GM12892 (cell line): ENCODE measurements around the gene ALOX15B.

Experiments used
- DNase-seq: peaks from one replicate; pipeline ENCODE4 v3.0.0; 2011; ENCODE audit not compliant: insufficient read length
- FAIRE-seq: peaks from 2 replicates; lab custom pipeline; 2011; peaks lifted over from hg19 to GRCh38; lab: Jason Lieb, UNC
- POLR2A ChIP-seq: IDR thresholded peaks from 2 replicates; pipeline ENCODE4 v1.6.1; 2011; ENCODE audit warnings: low read depth, low read length, control low read depth
- POLR2AphosphoS5 ChIP-seq: IDR thresholded peaks from 2 replicates; pipeline ENCODE4 v1.6.1; 2011; ENCODE audit warnings: low read depth, low read length, control low read depth
- TAF1 ChIP-seq: IDR thresholded peaks from 2 replicates; pipeline ENCODE4 v1.6.1; 2011; ENCODE audit warnings: low read depth, mild to moderate bottlenecking, control low read depth, low read length, borderline replicate concordance

Gene ALOX15B

DNA sequence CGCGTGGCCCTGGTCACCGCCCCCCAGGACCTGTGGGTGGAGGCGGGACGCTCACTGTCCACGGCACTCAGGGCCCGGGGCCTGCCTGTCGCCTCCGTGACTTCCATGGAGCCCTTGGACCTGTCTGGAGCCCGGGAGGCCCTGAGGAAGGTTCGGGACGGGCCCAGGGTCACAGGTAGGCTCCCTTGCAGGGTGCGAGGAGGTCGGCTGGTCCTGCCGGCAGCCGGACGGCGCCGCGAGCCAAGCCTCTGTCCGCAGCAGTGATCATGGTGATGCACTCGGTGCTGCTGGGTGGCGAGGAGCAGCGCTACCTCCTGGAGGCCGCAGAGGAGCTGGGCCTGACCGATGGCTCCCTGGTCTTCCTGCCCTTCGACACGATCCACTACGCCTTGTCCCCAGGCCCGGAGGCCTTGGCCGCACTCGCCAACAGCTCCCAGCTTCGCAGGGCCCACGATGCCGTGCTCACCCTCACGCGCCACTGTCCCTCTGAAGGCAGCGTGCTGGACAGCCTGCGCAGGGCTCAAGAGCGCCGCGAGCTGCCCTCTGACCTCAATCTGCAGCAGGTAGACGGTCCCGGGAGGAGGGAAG is 35.2 kb upstream of the ALOX15B start:
- TF ChIP-seq POLR2A (no peak), TAF1 (no peak), POLR2AphosphoS5 (no peak)
- no peak for FAIRE-seq
- DNase-seq = no peak

DNA sequence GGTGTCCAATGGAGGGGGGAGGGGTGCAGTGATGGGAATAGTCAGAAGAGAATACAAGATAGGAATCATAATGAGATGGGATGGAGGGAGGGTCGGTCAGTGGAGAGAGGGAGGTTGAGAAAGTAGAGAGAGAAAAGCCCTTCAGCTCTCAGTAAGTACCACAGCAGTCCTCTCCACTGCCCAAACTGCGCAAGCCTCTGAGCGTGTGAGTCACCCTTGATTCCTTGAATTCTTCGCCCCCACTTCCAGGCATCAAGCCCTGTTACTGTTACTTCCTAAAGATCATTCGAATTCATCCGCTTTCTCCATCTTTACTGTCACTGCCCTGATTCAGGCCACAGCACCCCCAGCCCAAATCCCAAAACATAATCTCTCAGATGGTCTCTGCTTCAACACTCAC is 34.0 kb upstream of the ALOX15B start:
- no peak for FAIRE-seq
- DNase-seq = no peak
- TF ChIP-seq POLR2AphosphoS5 (no peak), TAF1 (no peak), POLR2A (no peak)

- no peak for TF ChIP-seq TAF1
- TF ChIP-seq POLR2AphosphoS5 = no peak
- no peak for TF ChIP-seq POLR2A
- FAIRE-seq = no peak
- DNase-seq = no peak
Measured at GRCh38 chr17:8005357-8005756, 33.5 kb upstream of the ALOX15B start.

DNA sequence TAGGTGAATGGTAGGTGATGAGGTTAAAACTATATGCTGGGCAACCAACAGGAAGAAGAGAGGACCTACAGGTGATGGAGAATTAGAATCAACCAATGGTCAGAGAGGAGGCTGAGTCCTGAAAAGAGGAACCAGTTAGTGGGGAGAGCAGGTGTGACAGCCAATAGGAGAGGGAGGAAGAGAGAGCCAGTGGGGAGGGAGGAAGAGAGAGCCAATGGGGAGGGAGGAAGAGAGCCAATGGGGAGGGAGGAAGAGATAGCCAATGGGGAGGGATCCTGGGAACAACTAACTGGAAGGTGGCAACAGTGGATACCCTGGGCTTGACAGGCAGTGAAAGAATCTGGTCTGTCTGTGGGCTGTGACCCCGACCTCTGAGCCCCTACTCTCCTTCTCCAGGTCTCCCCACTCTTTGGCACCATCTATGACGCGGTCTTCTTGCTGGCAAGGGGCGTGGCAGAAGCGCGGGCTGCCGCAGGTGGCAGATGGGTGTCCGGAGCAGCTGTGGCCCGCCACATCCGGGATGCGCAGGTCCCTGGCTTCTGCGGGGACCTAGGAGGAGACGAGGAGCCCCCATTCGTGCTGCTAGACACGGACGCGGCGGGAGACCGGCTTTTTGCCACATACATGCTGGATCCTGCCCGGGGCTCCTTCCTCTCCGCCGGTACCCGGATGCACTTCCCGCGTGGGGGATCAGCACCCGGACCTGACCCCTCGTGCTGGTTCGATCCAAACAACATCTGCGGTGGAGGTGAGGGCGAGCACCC is 32.7 kb upstream of the ALOX15B start:
- TF ChIP-seq POLR2AphosphoS5 = no peak
- TF ChIP-seq POLR2A = no peak
- no peak for TF ChIP-seq TAF1
- FAIRE-seq (no peak), DNase-seq (no peak)

DNA sequence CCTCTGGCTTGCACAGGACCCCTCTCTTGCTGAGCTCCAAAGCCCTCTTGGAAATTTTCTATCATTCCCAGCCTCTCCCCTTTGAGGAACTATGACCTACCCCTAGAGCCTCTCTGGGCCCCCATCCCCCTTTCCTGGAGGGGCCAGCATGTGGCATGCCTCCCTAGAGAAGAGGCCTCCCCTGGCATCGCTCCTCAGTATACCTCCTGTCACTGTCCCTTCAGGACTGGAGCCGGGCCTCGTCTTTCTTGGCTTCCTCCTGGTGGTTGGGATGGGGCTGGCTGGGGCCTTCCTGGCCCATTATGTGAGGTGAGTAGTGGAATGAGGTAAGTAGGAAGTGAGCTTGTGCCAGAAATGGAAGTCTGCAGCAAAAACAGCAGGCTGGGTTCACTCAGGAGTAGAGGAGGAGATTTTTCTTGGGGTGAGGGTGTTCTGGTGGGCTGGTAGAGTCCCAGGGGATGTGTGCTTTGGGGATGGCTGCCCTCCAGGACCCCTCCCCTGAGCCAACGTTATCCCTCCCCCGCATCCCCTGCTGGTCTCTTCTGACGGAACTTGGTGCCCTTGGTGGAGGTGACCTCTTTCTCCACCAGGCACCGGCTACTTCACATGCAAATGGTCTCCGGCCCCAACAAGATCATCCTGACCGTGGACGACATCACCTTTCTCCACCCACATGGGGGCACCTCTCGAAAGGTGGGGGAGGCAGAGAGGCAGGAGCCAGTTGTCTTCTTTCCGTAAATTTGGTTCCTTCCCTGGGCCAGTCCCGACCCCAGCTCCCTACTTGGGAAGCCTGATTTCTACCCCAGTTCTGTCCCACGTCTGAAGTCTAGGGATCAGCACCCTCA is 31.8 kb upstream of the ALOX15B start:
- TF ChIP-seq POLR2AphosphoS5 = no peak
- TF ChIP-seq TAF1 = no peak
- TF ChIP-seq POLR2A = no peak
- no peak for FAIRE-seq
- no peak for DNase-seq

GRCh38 chr17:8007836-8008235 is 31.0 kb upstream of the ALOX15B start:
- DNase-seq (no peak), FAIRE-seq (no peak)
- TF ChIP-seq POLR2A = no peak
- TF ChIP-seq TAF1 = no peak
- TF ChIP-seq POLR2AphosphoS5 = no peak

DNA sequence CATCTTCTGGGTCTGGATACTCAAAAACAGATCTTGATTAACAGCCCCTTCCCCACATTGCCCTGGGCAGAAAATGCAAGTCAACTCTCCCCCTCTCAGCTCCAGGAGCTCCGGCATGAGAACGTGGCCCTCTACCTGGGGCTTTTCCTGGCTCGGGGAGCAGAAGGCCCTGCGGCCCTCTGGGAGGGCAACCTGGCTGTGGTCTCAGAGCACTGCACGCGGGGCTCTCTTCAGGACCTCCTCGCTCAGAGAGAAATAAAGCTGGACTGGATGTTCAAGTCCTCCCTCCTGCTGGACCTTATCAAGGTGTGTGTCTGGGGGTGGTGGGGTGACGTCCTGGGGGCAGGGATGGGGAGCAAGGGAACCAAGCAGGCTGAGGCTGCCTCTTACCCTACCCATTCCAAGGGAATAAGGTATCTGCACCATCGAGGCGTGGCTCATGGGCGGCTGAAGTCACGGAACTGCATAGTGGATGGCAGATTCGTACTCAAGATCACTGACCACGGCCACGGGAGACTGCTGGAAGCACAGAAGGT is 26.7 kb upstream of the ALOX15B start:
- no peak for FAIRE-seq
- DNase-seq = no peak
- TF ChIP-seq POLR2AphosphoS5 = no peak
- no peak for TF ChIP-seq TAF1
- TF ChIP-seq POLR2A = no peak

- no peak for DNase-seq
- TF ChIP-seq TAF1 = no peak
- no peak for FAIRE-seq
Measured at GRCh38 chr17:8012996-8013640, 25.7 kb upstream of the ALOX15B start.

GRCh38 chr17:8013731-8014557 is 24.9 kb upstream of the ALOX15B start:
- no peak for FAIRE-seq

DNA sequence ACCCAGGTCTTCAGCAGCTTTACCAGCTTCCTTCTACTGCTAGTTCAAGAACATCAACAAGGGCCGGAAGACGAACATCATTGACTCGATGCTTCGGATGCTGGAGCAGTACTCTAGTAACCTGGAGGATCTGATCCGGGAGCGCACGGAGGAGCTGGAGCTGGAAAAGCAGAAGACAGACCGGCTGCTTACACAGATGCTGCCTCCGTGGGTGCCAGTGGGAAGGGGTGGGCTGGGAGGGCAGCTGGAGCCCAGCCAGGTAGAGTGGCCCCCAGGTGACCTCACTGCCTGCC is 24.4 kb upstream of the ALOX15B start:
- FAIRE-seq (no peak), DNase-seq (no peak)
- no peak for TF ChIP-seq POLR2AphosphoS5
- TF ChIP-seq POLR2A = no peak

More at GRCh38 chr17:8013731-8014557, 24.9 kb upstream of the ALOX15B start:
- no peak for DNase-seq
- TF ChIP-seq TAF1 (no peak), POLR2A (no peak), POLR2AphosphoS5 (no peak)
